A549 (cell line): ENCODE data around the gene SAG.

Source experiments
- CTCF ChIP-seq: fragments of >200 bp; sonication (Bioruptor Twin); formaldehyde crosslinking; IDR thresholded peaks from 3 replicates; pipeline ENCODE4 v1.5.1; 2016
- POLR2A ChIP-seq: IDR thresholded peaks from 2 replicates; pipeline ENCODE4 v1.6.1; 2012; ENCODE audit warnings: mild to moderate bottlenecking, low read length
- ZC3H11A ChIP-seq: fragments of 450-650 bp; IDR thresholded peaks from 2 replicates; pipeline ENCODE4 v1.6.1; 2014; ENCODE audit warnings: antibody characterized with exemption, mild to moderate bottlenecking

- TF ChIP-seq CTCF: no peak
- no peak for TF ChIP-seq ZC3H11A
- TF ChIP-seq POLR2A: no peak
These were observed 80.3 kb downstream of the SAG start for GRCh38 chr2:233387667-233388528.
